Lower lobe of right lung (tissue), 2 donors: ENCODE measurements around the gene AGO1. TPM values are rescaled to one million over a fixed set of nuclear protein-coding genes. Genes with fewer than 3 reads are reported as not detected.

Experiments
- ATAC-seq, 2 donors: fragments of 200-7000 bp; cut with Tn5 transposase; one replicate each; pipeline ENCODE4 v1.9.1; 2020 to 2022; ENCODE audit warnings: mild to moderate bottlenecking in 2 of 2, moderate library complexity in 2 of 2
- DNase-seq: peaks from one replicate; pipeline ENCODE4 v3.0.0-alpha.2; 2020
- H3K27ac ChIP-seq: fragments of 200-600 bp; one replicate; pipeline ENCODE4 v1.8.0; 2022
- H3K27me3 ChIP-seq: fragments of 200-600 bp; one replicate; pipeline ENCODE4 v1.8.0; 2022; ENCODE audit warnings: low read depth
- H3K36me3 ChIP-seq: fragments of 200-600 bp; one replicate; pipeline ENCODE4 v1.8.0; 2022; ENCODE audit warnings: mild to moderate bottlenecking
- H3K4me1 ChIP-seq: fragments of 200-600 bp; one replicate; pipeline ENCODE4 v1.8.0; 2022
- H3K4me3 ChIP-seq: fragments of 200-600 bp; one replicate; pipeline ENCODE4 v1.8.0; 2022; ENCODE audit warnings: mild to moderate bottlenecking
- H3K9me3 ChIP-seq: fragments of 200-600 bp; one replicate; pipeline ENCODE4 v1.8.0; 2022
- intact Hi-C: fragments of 100-400 bp; cut with DNase I; formaldehyde crosslinking; loops from one replicate; pipeline ENCODE4 v1.11.0; 2022
- long read RNA-seq: library from polyadenylated mRNA; unstranded; transcript quantifications from one replicate; pipeline ENCODE4 v2.0.0, GENCODE V29; 2021
- total RNA-seq: library from RNA; stranded (reverse); fragmentation: NEBNext Ultra II Directional; extraction: Animal tissue kit (Norgen Biotek cat#: 25700); gene quantifications from one replicate; pipeline ENCODE4 v1.2.1, GENCODE V29; 2021
- TF ChIP-seq, protein P1 (sequence below): fragments of 200-600 bp; IDR thresholded peaks from one replicate; pipeline ENCODE4 v1.8.0; 2022; ENCODE audit warnings: antibody characterized with exemption, mild to moderate bottlenecking
- donor health status: DM: no; HTN: yes; CAD: no; lungs with severe emphysema.

Gene AGO1
- total RNA-seq, result 26.9 TPM
- long read RNA-seq, partial matches to known transcripts, result 0 of 21 reads
- long read RNA-seq, other reads (novel, unspliced or antisense), result 21 of 21 reads

DNA sequence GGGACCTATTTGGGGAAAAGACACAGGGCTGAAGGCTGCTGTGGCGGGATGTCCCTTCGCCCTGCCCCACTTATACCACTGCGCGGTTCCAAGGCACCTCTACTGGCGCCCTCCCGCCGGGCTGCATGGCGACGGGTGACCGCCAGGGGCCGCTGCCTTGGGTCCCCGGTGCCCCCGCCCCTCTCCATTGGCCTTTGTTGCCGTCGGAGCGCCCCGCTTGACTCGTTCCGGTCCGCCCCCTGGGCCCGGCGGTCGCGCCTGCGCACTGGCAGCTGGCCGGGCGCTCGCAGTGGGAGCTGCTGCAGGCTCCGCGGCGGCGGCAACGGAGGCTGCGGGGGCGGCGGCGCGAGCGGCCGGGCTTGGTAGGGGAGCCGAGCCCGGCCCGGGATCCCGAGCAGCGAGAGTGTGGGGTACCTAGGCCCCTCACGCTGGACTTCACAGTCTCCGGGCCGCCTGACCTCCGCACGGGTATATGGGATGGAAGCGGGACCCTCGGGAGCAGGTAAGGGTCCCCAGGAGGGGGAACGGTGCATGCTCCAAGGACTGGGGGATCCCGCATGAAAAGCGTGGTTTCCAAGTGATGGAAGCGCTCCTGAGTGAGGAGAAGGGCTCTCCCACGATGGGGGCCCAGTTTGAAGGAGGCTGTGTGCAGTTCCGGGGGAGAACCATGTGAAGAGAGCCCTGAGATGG lies at the start of gene AGO1:
Gene AGO1, plus strand, starts transcription at position 265 of the 690 bp plus-strand sequence. Its CDS starts 213 bp downstream, at position 478.
- H3K9me3 ChIP-seq, result no peaks in the 10 kb centered on the region
- DNase-seq (peak; percentile 95), ATAC-seq (peak; percentile 99)
- H3K4me1 ChIP-seq, result peaks cover 44% of the 10 kb centered on the region
- H3K27me3 ChIP-seq, result no peaks in the 10 kb centered on the region
- H3K27ac ChIP-seq, result peak within 1 kb of the TSS; percentile 74
- TF ChIP-seq, protein P1, sequence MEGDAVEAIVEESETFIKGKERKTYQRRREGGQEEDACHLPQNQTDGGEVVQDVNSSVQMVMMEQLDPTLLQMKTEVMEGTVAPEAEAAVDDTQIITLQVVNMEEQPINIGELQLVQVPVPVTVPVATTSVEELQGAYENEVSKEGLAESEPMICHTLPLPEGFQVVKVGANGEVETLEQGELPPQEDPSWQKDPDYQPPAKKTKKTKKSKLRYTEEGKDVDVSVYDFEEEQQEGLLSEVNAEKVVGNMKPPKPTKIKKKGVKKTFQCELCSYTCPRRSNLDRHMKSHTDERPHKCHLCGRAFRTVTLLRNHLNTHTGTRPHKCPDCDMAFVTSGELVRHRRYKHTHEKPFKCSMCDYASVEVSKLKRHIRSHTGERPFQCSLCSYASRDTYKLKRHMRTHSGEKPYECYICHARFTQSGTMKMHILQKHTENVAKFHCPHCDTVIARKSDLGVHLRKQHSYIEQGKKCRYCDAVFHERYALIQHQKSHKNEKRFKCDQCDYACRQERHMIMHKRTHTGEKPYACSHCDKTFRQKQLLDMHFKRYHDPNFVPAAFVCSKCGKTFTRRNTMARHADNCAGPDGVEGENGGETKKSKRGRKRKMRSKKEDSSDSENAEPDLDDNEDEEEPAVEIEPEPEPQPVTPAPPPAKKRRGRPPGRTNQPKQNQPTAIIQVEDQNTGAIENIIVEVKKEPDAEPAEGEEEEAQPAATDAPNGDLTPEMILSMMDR, result peak; percentile 98
- peak within 1 kb of the TSS; percentile 98 for H3K4me3 ChIP-seq
- H3K36me3 ChIP-seq, result peaks cover under 1% of the 10 kb centered on the region
- intact Hi-C loops, result no loop called here

DNA sequence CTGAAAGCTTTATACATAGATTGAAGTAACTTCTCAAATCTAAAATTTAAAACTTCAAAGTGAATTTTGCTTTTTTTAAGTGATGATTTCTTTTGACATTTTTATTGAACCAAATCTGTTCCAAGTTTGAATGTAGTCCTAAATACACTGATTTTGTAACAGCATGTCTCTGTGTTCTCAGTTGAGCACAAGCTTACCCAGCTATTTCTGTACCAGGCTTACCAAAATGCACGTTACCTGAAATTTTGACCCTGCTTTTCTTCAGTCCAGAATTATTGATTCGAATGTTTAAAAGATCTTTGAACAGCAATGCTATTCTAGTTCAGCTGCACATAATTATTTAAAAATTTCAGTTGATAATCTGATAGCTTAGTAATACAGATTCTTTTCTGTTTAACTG lies 49.6 kb upstream of the AGO1 start:
- Histone ChIP-seq H3K4me1 (no peaks in the 10 kb centered on the region), H3K27me3 (no peaks in the 10 kb centered on the region), H3K9me3 (no peaks in the 10 kb centered on the region), H3K36me3 (peaks cover 99% of the 10 kb centered on the region), H3K4me3 (no peak overlapping the region), H3K27ac (no peak overlapping the region)
- DNase-seq (no peak), ATAC-seq (no peak)
- TF ChIP-seq, protein P1, result no peak
- intact Hi-C loops, result no loop called here

DNA sequence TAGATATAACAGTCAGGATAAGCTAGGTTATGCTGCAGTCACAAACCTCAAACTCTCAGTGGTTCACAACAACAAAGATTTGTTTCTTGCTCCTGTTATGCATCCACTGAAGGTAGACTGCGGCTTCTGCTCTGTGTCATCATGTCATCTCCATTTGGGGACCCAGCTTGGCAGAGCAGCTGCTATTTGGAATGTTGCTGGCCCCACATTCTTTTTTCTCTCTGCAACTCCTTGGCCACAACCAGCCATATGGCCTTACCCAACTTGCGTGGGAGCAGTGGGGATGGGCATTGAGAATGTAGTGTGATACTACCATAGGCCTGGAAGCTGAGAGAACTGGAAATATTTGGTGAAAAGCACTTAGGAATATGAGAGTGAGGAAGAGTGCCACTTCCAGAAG lies 48.8 kb upstream of the AGO1 start:
- intact Hi-C loops, result no loop called here
- Histone ChIP-seq H3K9me3 (no peaks in the 10 kb centered on the region), H3K36me3 (peaks cover 96% of the 10 kb centered on the region), H3K4me3 (no peak overlapping the region), H3K4me1 (no peaks in the 10 kb centered on the region), H3K27me3 (no peaks in the 10 kb centered on the region), H3K27ac (no peak overlapping the region)
- TF ChIP-seq, protein P1, result no peak
- ATAC-seq (no peak), DNase-seq (no peak)

DNA sequence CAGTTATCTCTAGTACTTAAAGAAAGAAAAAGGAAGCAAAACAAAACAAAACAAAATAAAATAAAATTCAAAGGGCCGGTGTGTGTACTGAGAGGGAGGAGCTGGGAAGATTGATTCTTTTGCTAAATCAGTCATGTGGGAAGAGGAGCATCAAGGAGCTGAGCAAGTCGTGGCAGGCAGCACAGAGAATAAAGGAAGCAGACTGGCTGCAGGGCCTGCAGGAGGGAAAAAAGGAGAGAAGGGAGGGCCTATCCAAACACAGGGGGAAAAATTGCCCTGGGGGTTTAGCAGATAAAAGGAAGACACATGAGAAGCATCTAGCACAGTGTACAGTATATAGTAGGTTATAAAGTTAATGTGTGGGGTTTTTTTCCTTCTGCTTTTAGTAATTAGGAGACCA lies 47.6 kb upstream of the AGO1 start:
- Histone ChIP-seq H3K4me3 (no peak overlapping the region), H3K27me3 (no peaks in the 10 kb centered on the region), H3K36me3 (peaks cover 97% of the 10 kb centered on the region), H3K27ac (no peak overlapping the region), H3K4me1 (no peaks in the 10 kb centered on the region), H3K9me3 (no peaks in the 10 kb centered on the region)
- ATAC-seq (no peak), DNase-seq (no peak)
- intact Hi-C loops, result no loop called here
- TF ChIP-seq, protein P1, result no peak

DNA sequence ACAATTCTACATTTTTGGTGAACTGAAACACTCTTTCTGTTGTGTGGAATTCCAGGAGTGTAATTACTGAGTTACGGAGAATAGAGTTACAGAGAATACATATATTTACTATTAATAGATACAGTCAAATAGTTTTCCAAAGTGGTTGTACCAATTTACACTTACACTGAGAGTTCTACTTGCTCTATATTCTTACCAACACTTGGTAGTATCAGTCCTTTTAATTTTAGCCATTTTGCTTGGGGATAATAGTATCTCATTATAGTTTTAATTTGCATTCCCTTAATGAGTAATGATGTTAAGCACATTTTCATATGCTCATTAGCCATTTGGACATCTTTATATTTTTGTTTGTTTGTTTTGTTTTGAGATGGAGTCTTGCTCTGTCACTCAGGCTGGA lies 46.3 kb upstream of the AGO1 start:
- no peak overlapping the region for H3K4me3 ChIP-seq
- H3K27ac ChIP-seq, result no peak overlapping the region
- no peaks in the 10 kb centered on the region for H3K9me3 ChIP-seq
- H3K36me3 ChIP-seq, result peaks cover 97% of the 10 kb centered on the region
- TF ChIP-seq, protein P1, result no peak
- intact Hi-C loops, result no loop called here
- no peaks in the 10 kb centered on the region for H3K4me1 ChIP-seq
- no peak for DNase-seq
- H3K27me3 ChIP-seq, result no peaks in the 10 kb centered on the region
- no peak for ATAC-seq
